Loucy (cell line): Measurements from ENCODE around the gene BCKDHB.

ENCODE experiments used
- H2AFZ ChIP-seq: fragments of 200-600 bp; sonication (generic); 2 replicates; pipeline ENCODE4 v1.6.0; 2016; ENCODE audit warnings: antibody characterized with exemption, mild to moderate bottlenecking, low read length, moderate library complexity
- H3F3A ChIP-seq: fragments of 200-600 bp; 2 replicates; pipeline ENCODE4 v1.6.0; 2016; ENCODE audit warnings: antibody characterized with exemption, low read depth, mild to moderate bottlenecking
- H3K27me3 ChIP-seq: fragments of 200-600 bp; sonication (generic); 2 replicates; pipeline ENCODE4 v1.6.1; 2014; ENCODE audit warnings: low read length, mild to moderate bottlenecking; ENCODE audit not compliant: insufficient read depth, poor library complexity, severe bottlenecking
- H3K36me3 ChIP-seq: fragments of 200-600 bp; sonication (generic); 2 replicates; pipeline ENCODE4 v1.6.1; 2016; ENCODE audit warnings: low read length; ENCODE audit not compliant: insufficient read depth
- H3K4me1 ChIP-seq: fragments of 200-600 bp; sonication (generic); 2 replicates; pipeline ENCODE4 v1.5.1; 2014; ENCODE audit warnings: low read length, mild to moderate bottlenecking; ENCODE audit not compliant: insufficient read depth, poor library complexity, severe bottlenecking
- H3K4me2 ChIP-seq: fragments of 200-600 bp; sonication (generic); 2 replicates; pipeline ENCODE4 v1.6.0; 2014; ENCODE audit warnings: antibody characterized with exemption, low read length, low read depth, mild to moderate bottlenecking; ENCODE audit not compliant: poor library complexity, severe bottlenecking
- H3K4me3 ChIP-seq: fragments of 200-600 bp; sonication (generic); 2 replicates; pipeline ENCODE4 v1.5.1; 2014; ENCODE audit warnings: low read length, mild to moderate bottlenecking, mixed read lengths; ENCODE audit not compliant: poor library complexity, severe bottlenecking
- H3K79me2 ChIP-seq: fragments of 200-600 bp; sonication (generic); 2 replicates; pipeline ENCODE4 v1.6.1; 2014; ENCODE audit warnings: low read length; ENCODE audit not compliant: insufficient read depth
- H3K9ac ChIP-seq: fragments of 200-600 bp; sonication (generic); 2 replicates; pipeline ENCODE4 v1.6.0; 2014; ENCODE audit warnings: mild to moderate bottlenecking, low read depth, low read length, moderate library complexity; ENCODE audit not compliant: poor library complexity, severe bottlenecking
- H3K9me2 ChIP-seq: fragments of 200-600 bp; sonication (generic); replicated peaks from 2 replicates; pipeline ENCODE4 v1.6.1; 2016; ENCODE audit warnings: low read depth, low read length, mixed read lengths
- H3K9me3 ChIP-seq: fragments of 200-600 bp; sonication (generic); 2 replicates; pipeline ENCODE4 v1.6.1; 2014; ENCODE audit warnings: mild to moderate bottlenecking, antibody characterized with exemption, low read length, low read depth; ENCODE audit not compliant: insufficient read depth
- H4K20me1 ChIP-seq: fragments of 200-600 bp; sonication (generic); 2 replicates; pipeline ENCODE4 v1.6.0; 2014; ENCODE audit warnings: antibody characterized with exemption, low read length, mild to moderate bottlenecking; ENCODE audit not compliant: insufficient read depth, poor library complexity, severe bottlenecking
- EZH2phosphoT487 ChIP-seq: fragments of 200-600 bp; IDR thresholded peaks from 2 replicates; pipeline ENCODE4 v1.6.1; 2018; ENCODE audit warnings: antibody characterized with exemption, mild to moderate bottlenecking, moderate library complexity, borderline replicate concordance
- TF ChIP-seq, protein P1 (sequence below): fragments of 200-600 bp; sonication (generic); conservative IDR thresholded peaks from 2 replicates; pipeline ENCODE4 v1.5.1; 2014; ENCODE audit warnings: mild to moderate bottlenecking, antibody characterized with exemption, low read length

BCKDHB gene

DNA sequence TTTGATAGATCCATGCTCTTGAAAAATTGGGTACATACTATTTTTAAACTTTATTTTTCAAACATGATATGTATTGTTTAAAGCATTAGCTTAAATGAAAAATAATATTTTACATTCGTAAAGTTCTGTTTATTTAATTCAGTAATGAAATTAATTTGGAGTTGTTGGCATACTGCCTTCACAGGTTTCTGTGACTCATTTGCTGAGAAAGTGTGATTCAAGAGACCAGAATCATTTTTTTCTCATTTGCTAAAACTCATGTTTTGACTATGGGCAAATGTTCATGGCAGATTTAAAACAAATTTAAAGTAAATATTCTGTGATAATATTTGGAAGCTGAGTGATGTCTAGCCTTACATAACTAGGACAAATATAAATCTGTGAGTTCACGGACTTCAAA is 230.4 kb downstream of the BCKDHB start:
- Histone ChIP-seq H3F3A (no peaks in the 10 kb centered on the region), H3K27me3 (no peaks in the 10 kb centered on the region), H3K4me2 (no peak overlapping the region), H3K36me3 (no peaks in the 10 kb centered on the region), H3K9me2 (no peaks in the 10 kb centered on the region), H3K79me2 (no peaks in the 10 kb centered on the region), H3K9me3 (no peaks in the 10 kb centered on the region), H4K20me1 (no peaks in the 10 kb centered on the region), H3K4me3 (no peak overlapping the region), H3K4me1 (no peaks in the 10 kb centered on the region), H3K9ac (no peak overlapping the region), H2AFZ (no peak overlapping the region)
- TF ChIP-seq EZH2phosphoT487: no peak
- TF ChIP-seq, protein P1, sequence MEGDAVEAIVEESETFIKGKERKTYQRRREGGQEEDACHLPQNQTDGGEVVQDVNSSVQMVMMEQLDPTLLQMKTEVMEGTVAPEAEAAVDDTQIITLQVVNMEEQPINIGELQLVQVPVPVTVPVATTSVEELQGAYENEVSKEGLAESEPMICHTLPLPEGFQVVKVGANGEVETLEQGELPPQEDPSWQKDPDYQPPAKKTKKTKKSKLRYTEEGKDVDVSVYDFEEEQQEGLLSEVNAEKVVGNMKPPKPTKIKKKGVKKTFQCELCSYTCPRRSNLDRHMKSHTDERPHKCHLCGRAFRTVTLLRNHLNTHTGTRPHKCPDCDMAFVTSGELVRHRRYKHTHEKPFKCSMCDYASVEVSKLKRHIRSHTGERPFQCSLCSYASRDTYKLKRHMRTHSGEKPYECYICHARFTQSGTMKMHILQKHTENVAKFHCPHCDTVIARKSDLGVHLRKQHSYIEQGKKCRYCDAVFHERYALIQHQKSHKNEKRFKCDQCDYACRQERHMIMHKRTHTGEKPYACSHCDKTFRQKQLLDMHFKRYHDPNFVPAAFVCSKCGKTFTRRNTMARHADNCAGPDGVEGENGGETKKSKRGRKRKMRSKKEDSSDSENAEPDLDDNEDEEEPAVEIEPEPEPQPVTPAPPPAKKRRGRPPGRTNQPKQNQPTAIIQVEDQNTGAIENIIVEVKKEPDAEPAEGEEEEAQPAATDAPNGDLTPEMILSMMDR: no peak

DNA sequence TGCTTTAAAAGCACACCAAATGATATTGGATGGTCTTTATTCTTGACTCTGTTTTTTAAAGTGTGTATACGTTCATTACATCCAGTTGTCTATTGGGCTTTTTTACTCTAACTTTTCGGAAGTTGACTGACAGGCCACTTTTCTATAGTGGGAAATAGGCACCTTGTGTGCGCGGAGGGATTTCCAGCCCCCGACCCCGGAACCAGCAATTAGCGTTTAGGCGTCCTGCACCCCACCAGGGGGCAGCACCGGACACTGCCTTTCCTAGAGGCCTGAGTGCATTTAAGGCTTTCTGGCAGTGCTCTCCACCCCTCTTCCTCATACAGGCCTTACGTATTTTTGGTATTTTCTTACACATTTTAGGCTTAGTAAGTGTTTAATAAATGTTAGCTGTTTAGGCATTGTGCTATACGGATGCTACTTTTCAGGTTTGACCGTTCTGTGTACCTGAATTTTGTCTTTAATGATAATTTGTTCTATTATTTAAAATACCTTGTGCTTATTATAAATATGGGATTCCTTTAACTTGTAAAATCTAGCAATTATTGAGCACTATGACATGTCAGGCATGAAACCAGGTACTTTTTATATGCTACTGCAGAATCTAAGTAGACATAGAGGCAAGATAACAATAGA is 231.8 kb downstream of the BCKDHB start:
- Histone ChIP-seq H3F3A (no peaks in the 10 kb centered on the region), H3K4me2 (no peak overlapping the region)

DNA sequence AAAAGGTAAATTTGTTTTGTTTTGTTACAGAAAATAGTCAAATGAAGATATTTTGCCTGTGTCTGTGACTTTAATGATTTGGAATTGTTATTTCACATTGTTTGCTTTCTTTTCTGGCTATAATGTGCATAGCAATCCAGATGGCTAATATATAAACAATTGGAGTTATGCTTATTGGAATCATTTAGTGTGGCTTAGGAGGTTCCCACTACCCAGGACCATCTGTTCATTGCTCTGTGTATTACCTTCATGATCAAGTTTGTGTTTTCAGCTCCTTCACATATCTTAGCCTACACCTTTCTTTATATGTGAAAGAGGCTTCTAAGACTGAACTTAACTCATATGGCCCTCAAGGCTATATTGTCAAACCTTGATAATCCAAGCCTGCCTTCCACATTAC is 232.9 kb downstream of the BCKDHB start:
- no peaks in the 10 kb centered on the region for H4K20me1 ChIP-seq

More for the DNA sequence above, 231.8 kb downstream of the BCKDHB start:
- Histone ChIP-seq H3K4me1 (no peaks in the 10 kb centered on the region), H3K9ac (no peak overlapping the region), H4K20me1 (no peaks in the 10 kb centered on the region), H2AFZ (no peak overlapping the region), H3K79me2 (no peaks in the 10 kb centered on the region), H3K4me3 (no peak overlapping the region), H3K9me2 (no peaks in the 10 kb centered on the region), H3K9me3 (no peaks in the 10 kb centered on the region), H3K36me3 (no peaks in the 10 kb centered on the region), H3K27me3 (no peaks in the 10 kb centered on the region)
- TF ChIP-seq EZH2phosphoT487: no peak
- TF ChIP-seq, protein P1: peak; percentile 91

More for the DNA sequence above, 232.9 kb downstream of the BCKDHB start:
- Histone ChIP-seq H3K4me3 (no peak overlapping the region), H3K9me2 (no peaks in the 10 kb centered on the region), H3K36me3 (no peaks in the 10 kb centered on the region), H3K9me3 (no peaks in the 10 kb centered on the region), H3K27me3 (no peaks in the 10 kb centered on the region), H3K4me2 (no peak overlapping the region), H3K4me1 (no peaks in the 10 kb centered on the region), H2AFZ (no peak overlapping the region), H3K9ac (no peak overlapping the region), H3F3A (no peaks in the 10 kb centered on the region), H3K79me2 (no peaks in the 10 kb centered on the region)
- no peak for TF ChIP-seq EZH2phosphoT487
- TF ChIP-seq, protein P1: no peak
